Transverse colon (tissue), 4 donors: ENCODE data around the gene USP28. TPM values are rescaled to one million over a fixed set of nuclear protein-coding genes. Genes with fewer than 3 reads are reported as not detected.
A peak's percentile ranks its signal among the peaks of the same experiment; 100 is the strongest.
"Not testable (repeated sequence)": the region's sequence is repeated elsewhere in the genome, so short reads cannot be mapped to it uniquely, and the experiment has no call there.

ENCODE experiments used
- DNase-seq: peaks from one replicate; pipeline ENCODE4 v3.0.0-alpha.2; 2019
- H3K27ac ChIP-seq, 4 donors: fragments of 200-600 bp; sonication (generic); 2 replicates each; pipeline ENCODE4 v1.5.1; 2016 to 2018; ENCODE audit warnings: inconsistent platforms in 4 of 4
- H3K27me3 ChIP-seq: fragments of 200-600 bp; sonication (generic); 2 replicates; pipeline ENCODE4 v1.5.1; 2017; ENCODE audit warnings: inconsistent platforms
- H3K36me3 ChIP-seq, 4 donors: fragments of 200-600 bp; sonication (generic); 2 replicates each; pipeline ENCODE4 v1.5.1; 2017 to 2019; ENCODE audit warnings: inconsistent platforms in 4 of 4
- H3K4me1 ChIP-seq, 4 donors: fragments of 200-600 bp; sonication (generic); 2 replicates each; pipeline ENCODE4 v1.5.1; 2017 to 2020; ENCODE audit warnings: inconsistent platforms in 4 of 4
- H3K4me3 ChIP-seq, 4 donors: fragments of 200-600 bp; sonication (generic); 1 replicate in 1 of 4; 2 replicates in 3 of 4; pipeline versions ENCODE4 v1.5.1 to v1.6.1; 2017 to 2019; ENCODE audit warnings: inconsistent platforms in 4 of 4
- H3K9me3 ChIP-seq, 2 donors: fragments of 200-600 bp; sonication (generic); 2 replicates each; pipeline ENCODE4 v1.5.1; 2017 to 2019; ENCODE audit warnings: inconsistent platforms in 2 of 2
- CTCF ChIP-seq, 5 experiments: fragments of 200-600 bp in 3 of 5; fragments of 450-650 bp in 2 of 5; sonication (generic) in 3 of 5; IDR thresholded peaks; 1 replicate in 2 of 5; 2 replicates in 3 of 5; pipeline ENCODE4 v1.5.1; 2016 to 2017; ENCODE audit warnings: antibody characterized with exemption in 5 of 5, inconsistent platforms in 3 of 5, mild to moderate bottlenecking in 2 of 5, moderate library complexity in 1 of 5
- EP300 ChIP-seq: sonication (generic); formaldehyde crosslinking; IDR thresholded peaks from one replicate; pipeline ENCODE4 v1.6.1; 2017; ENCODE audit warnings: antibody characterized with exemption, low read depth
- POLR2A ChIP-seq: fragments of 450-650 bp; IDR thresholded peaks from one replicate; pipeline ENCODE4 v1.6.1; 2016; ENCODE audit warnings: antibody characterized with exemption, mild to moderate bottlenecking, moderate library complexity
- POLR2AphosphoS5 ChIP-seq, 3 donors: sonication (generic); formaldehyde crosslinking; IDR thresholded peaks; one replicate each; pipeline ENCODE4 v1.6.1; 2016; ENCODE audit warnings: antibody characterized with exemption in 3 of 3
- WGBS, 2 donors: methylation state at CpG; one replicate each; pipeline ENCODE4 v1.1.5; 2018; ENCODE audit warnings: low coverage in 1 of 2; 5-methylcytosine and 5-hydroxymethylcytosine counted together
- in situ Hi-C, 4 donors: fragments of 200-750 bp; cut with MboI; loops; one replicate each; pipeline versions ENCODE4 v1.15.0 to v1.15.1; 2017; ENCODE audit warnings: low sequenced_read_pairs in 3 of 4, low pct_ligation_motif_present in 1 of 4, low pct_unique_long_range_greater_than_20kb in 1 of 4
- intact Hi-C: fragments of 100-400 bp; cut with DNase I; formaldehyde crosslinking; loops from one replicate; pipeline ENCODE4 v1.15.1; 2023; ENCODE audit warnings: low total_unique reads
- total RNA-seq, 4 donors: library from RNA; depleted of rRNA; stranded (reverse); fragments of >200 nt; gene quantifications; one replicate each; pipeline ENCODE4 v1.1.0, GENCODE V29; 2016

The USP28 gene
- total RNA-seq: 10 to 100 TPM; 10.1 to 28.3 (median 19.0) TPM

- Histone ChIP-seq H3K4me1 (peaks cover 4 to 23% (median 14%) of the 10 kb centered on the region in 4 donors), H3K9me3 (no peaks in the 10 kb centered on the region), H3K27ac (peak within 1 kb of the TSS; percentile 80 to 95 (median 88)), H3K4me3 (peak within 1 kb of the TSS; percentile 73 to 81 (median 76)), H3K36me3 (no peaks in the 10 kb centered on the region), H3K27me3 (no peaks in the 10 kb centered on the region)
- 0% methylated on average over 53 of the region's 95 CpGs; no CpG with 5 or more reads in 1 of the 2 donors for WGBS, 2 donors
- intact Hi-C loops: no loop called here
- DNase-seq: peak; percentile 98
- in situ Hi-C loops: loop anchor here in 1 of 4 donors (25.0 kb wide), 1 partner anchor 387 kb away; no protein-coding TSS in a partner anchor
- TF ChIP-seq CTCF (IDR thresholded peaks at IDR 0.05): peak in 1 of 5 experiments; percentile 13
- peak; percentile 81 to 92 (median 87) for TF ChIP-seq POLR2AphosphoS5 (IDR thresholded peaks at IDR 0.05)
- TF ChIP-seq EP300: no peak
- TF ChIP-seq POLR2A: peak; percentile 85
Measured at GRCh38 chr11:113875234-113876073, at the start of gene USP28. Gene USP28, minus strand, starts transcription at chr11:113875572. Its CDS starts 71 bp downstream, at chr11:113875501.

- H3K36me3 ChIP-seq: no peaks in the 10 kb centered on the region
- H3K27me3 ChIP-seq: peaks cover 7% of the 10 kb centered on the region
- intact Hi-C loops: no loop called here
- TF ChIP-seq CTCF (IDR thresholded peaks at IDR 0.05) (no peak), EP300 (no peak), POLR2A (no peak), POLR2AphosphoS5 (IDR thresholded peaks at IDR 0.05) (no peak)
- H3K4me3 ChIP-seq: no peak overlapping the region
- in situ Hi-C loops: no loop called here
- H3K27ac ChIP-seq: no peak overlapping the region
- WGBS, 2 donors: 84% methylated on average over 2 of the region's 2 CpGs; no CpG with 5 or more reads in 1 of the 2 donors
- H3K4me1 ChIP-seq: no peaks in the 10 kb centered on the region
- no peak for DNase-seq
- H3K9me3 ChIP-seq: no peaks in the 10 kb centered on the region
Measured at GRCh38 chr11:113923572-113923971, 48.2 kb upstream of the USP28 start.

- H3K4me1 ChIP-seq, H3K36me3 ChIP-seq, DNase-seq, H3K4me3 ChIP-seq, H3K27me3 ChIP-seq, in situ Hi-C loops, intact Hi-C loops, H3K9me3 ChIP-seq, H3K27ac ChIP-seq: not testable (repeated sequence)
- WGBS, 2 donors: 93 to 100% methylated on average over 3 to 9 of the region's 9 CpGs
Measured at GRCh38 chr11:113911491-113911890, 36.1 kb upstream of the USP28 start.

- Histone ChIP-seq H3K9me3 (no peaks in the 10 kb centered on the region), H3K27me3 (peaks cover 9% of the 10 kb centered on the region), H3K27ac (no peak overlapping the region), H3K4me1 (peaks cover 0 to 17% (median 8%) of the 10 kb centered on the region in 4 donors), H3K36me3 (no peaks in the 10 kb centered on the region), H3K4me3 (no peak overlapping the region)
- no peak for DNase-seq
- no peak for TF ChIP-seq POLR2A
- TF ChIP-seq POLR2AphosphoS5 (IDR thresholded peaks at IDR 0.05): no peak
- TF ChIP-seq CTCF (IDR thresholded peaks at IDR 0.05): no peak
- intact Hi-C loops (no loop called here), in situ Hi-C loops (loop anchor here in 1 of 4 donors (10.0 kb wide), 1 partner anchor 347 kb away; no protein-coding TSS in a partner anchor)
- WGBS, 2 donors: 73 to 76% methylated on average over 2 to 9 of the region's 9 CpGs
Measured at GRCh38 chr11:113908098-113908497, 32.7 kb upstream of the USP28 start.
